Measurements from ENCODE around the gene F10. TPM values are rescaled to one million over a fixed set of nuclear protein-coding genes. Genes with fewer than 3 reads are reported as not detected.

Gene F10
- polyA plus RNA-seq, 4 donors: 17.5 to 33.4 (median 20.6) TPM

- no peak for DNase-seq (ENCODE audit: low read depth in 4 of 4, low spot score in 3 of 4)
These were observed 36.4 kb upstream of the F10 start for GRCh38 chr13:113086031-113086750.

GRCh38 chr13:113086991-113087922, 35.3 kb upstream of the F10 start:
- no peak for DNase-seq (ENCODE audit: low read depth in 4 of 4, low spot score in 3 of 4)

GRCh38 chr13:113087923-113088690, 34.5 kb upstream of the F10 start:
- DNase-seq (ENCODE audit: low read depth in 4 of 4, low spot score in 3 of 4): no peak

GRCh38 chr13:113088691-113089020, 33.9 kb upstream of the F10 start:
- DNase-seq (ENCODE audit: low read depth in 4 of 4, low spot score in 3 of 4): no peak

GRCh38 chr13:113089693-113090414, 32.7 kb upstream of the F10 start:
- DNase-seq (ENCODE audit: low read depth in 4 of 4, low spot score in 3 of 4): no peak

DNA sequence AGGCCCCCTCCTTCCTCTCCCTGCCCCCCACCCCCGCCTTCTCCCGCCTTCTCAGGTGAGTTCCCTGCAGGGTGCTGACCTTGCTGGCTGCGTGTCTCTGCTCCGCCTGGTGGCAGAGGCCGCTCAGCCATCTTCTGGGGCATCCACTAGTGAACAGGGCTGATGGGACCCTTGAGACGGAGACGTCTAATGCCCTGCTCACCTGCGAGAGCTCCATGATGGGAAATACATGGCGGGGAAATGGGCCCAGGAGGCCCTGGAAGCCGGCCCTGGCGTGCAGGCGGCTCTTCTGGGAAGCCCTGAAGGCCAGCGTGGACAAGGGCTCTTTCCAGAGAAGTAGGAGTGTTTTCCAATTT, 32.2 kb upstream of the F10 start:
- DNase-seq (ENCODE audit: low read depth in 4 of 4, low spot score in 3 of 4): no peak

GRCh38 chr13:113090806-113091205, 31.8 kb upstream of the F10 start:
- DNase-seq (ENCODE audit: low read depth in 4 of 4, low spot score in 3 of 4): no peak

DNA sequence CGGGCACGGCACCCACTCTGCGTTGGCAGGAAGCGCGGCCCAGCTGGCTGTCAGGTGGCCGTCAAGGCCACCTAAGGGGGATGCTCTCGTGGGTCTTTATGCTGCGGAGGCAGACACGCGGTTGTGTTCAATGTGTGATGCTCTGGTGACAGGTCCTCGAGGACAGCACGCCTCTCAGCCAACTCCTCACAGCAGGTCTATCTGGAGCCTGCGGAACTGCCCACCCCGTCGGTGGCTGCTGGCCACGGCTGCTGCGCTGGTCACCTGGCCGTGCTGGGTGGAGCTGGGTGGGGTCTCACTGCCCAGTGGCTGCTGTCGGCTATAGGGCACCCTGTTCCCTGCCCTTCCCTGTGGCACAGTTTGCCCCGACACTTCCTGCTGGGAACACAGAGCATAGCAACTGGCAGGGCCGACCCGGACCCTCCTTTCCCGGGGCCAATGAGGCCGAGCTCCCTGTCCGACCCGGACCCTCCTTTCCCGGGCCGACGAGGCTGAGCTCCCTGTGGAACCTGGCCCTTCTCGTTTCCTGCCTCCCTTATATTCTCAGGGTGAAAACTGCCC, 31.3 kb upstream of the F10 start:
- no peak for DNase-seq (ENCODE audit: low read depth in 4 of 4, low spot score in 3 of 4)

- no peak for DNase-seq (ENCODE audit: low read depth in 4 of 4, low spot score in 3 of 4)
These were observed 30.5 kb upstream of the F10 start for GRCh38 chr13:113091891-113092775.

- DNase-seq (ENCODE audit: low read depth in 4 of 4, low spot score in 3 of 4): no peak
These were observed 29.6 kb upstream of the F10 start for GRCh38 chr13:113092776-113093579.

DNA sequence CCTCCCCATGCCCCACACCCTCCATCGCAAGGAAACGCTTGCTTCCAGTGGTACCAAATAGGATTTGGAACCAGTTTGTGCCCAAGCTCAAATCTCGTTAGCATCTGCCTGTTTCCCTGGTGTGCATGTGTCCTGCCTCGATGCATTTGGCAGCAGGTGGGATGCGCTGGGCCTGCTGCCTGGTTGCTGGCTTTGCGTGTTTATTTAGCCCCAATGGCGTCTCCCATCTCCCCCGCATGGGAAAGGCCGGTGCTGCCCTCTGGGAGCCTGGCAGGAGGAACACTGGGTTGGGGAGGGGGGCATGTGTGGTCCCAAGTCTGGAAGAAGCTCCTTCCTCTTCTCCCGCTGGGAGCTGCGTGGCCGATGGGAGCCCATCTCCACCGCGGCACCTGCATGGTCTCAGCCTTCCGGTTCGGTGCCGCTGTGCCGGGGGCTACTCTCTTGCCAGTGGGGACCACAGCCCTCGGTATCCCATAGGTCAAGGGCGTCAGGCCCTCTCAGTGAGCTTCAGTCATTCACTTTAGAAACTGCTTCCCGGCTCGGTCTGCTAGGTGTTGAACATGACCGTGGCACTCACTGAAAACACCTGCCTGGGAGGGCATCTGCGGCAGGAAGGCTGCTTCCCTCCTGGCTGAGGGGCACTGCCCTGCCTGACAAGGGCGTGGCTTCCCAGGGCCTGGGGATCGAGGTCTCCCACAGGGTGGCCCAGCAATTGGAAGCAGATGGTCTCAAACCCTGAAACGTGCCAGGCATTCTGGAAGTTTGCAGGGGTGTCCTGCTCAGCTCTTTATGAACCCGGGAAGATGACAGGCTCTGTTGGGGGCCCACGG, 28.8 kb upstream of the F10 start:
- no peak for DNase-seq (ENCODE audit: low read depth in 4 of 4, low spot score in 3 of 4)

- no peak for DNase-seq (ENCODE audit: low read depth in 4 of 4, low spot score in 3 of 4)
These were observed 28.2 kb upstream of the F10 start for GRCh38 chr13:113094410-113094800.

GRCh38 chr13:113095146-113096051, 27.2 kb upstream of the F10 start:
- no peak for DNase-seq (ENCODE audit: low read depth in 4 of 4, low spot score in 3 of 4)

GRCh38 chr13:113096052-113096744, 26.4 kb upstream of the F10 start:
- no peak for DNase-seq (ENCODE audit: low read depth in 4 of 4, low spot score in 3 of 4)

DNA sequence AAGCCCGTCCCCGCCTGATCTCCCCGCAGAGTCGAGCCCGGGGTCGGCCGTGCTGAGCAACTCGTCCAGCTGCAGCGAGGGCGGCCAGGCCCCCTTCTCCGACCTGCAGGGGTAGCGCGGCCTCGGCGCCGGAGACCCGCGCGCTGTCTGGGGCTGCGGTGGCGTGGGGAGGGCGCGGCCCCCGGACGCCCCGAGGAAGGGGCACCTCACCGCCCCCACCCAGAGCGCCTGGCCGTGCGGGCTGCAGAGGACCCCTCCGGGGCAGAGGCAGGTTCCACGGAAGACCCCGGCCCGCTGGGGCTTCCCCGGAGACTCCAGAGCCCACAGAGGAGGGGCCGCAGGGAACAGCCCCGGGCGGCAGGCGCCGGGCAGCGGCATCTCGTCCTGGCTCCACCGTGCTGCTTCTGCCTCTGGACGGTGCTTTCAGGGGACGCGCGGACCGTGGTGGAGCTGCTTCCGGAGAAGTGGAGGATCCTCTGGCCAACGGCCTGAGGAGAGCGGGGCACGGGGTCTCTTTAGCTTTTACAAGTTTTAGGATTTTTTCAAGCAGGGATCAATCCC, 25.8 kb upstream of the F10 start:
- no peak for DNase-seq (ENCODE audit: low read depth in 4 of 4, low spot score in 3 of 4)

- no peak for DNase-seq (ENCODE audit: low read depth in 4 of 4, low spot score in 3 of 4)
These were observed 24.9 kb upstream of the F10 start for GRCh38 chr13:113097651-113098050.
